Liver (tissue), 2 donors: ENCODE results near the gene MPV17.

Experiments used
- ZBTB33 ChIP-seq: IDR thresholded peaks from 2 replicates; pipeline ENCODE4 v1.6.1; 2016; ENCODE audit warnings: antibody characterized with exemption
- TF ChIP-seq, protein P1 (sequence below): IDR thresholded peaks from 2 replicates; pipeline ENCODE4 v1.6.1; 2016; ENCODE audit warnings: antibody characterized with exemption, mild to moderate bottlenecking
- TF ChIP-seq, protein P2 (sequence below): fragments of 150-350 bp; IDR thresholded peaks from 2 replicates; pipeline ENCODE4 v1.5.1; 2017; ENCODE audit warnings: improper control_type of control experiment, low read depth, low read length; ENCODE audit not compliant: missing input control
- donor health status: healthy.

DNA sequence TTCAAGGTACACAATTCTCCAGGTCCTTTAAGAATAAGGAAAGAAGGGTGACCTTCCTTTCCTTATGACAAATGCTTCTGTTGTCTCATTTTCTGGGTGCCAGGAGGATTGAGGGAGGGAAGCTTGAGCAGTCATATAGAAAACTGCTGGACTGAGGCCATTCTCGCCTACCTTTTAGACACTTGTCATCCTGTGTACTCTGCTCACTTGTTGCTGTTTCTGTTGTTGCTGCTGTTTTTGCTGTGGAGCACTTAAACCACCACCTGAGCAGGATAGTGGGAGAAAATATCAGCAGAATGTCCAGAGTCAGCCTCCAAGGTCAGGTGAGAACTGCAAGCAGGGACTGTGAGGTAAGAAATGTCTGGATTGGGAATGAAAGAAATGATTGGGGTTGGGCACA, 44.9 kb downstream of the MPV17 start:
- TF ChIP-seq ZBTB33, result no peak
- TF ChIP-seq, protein P1, sequence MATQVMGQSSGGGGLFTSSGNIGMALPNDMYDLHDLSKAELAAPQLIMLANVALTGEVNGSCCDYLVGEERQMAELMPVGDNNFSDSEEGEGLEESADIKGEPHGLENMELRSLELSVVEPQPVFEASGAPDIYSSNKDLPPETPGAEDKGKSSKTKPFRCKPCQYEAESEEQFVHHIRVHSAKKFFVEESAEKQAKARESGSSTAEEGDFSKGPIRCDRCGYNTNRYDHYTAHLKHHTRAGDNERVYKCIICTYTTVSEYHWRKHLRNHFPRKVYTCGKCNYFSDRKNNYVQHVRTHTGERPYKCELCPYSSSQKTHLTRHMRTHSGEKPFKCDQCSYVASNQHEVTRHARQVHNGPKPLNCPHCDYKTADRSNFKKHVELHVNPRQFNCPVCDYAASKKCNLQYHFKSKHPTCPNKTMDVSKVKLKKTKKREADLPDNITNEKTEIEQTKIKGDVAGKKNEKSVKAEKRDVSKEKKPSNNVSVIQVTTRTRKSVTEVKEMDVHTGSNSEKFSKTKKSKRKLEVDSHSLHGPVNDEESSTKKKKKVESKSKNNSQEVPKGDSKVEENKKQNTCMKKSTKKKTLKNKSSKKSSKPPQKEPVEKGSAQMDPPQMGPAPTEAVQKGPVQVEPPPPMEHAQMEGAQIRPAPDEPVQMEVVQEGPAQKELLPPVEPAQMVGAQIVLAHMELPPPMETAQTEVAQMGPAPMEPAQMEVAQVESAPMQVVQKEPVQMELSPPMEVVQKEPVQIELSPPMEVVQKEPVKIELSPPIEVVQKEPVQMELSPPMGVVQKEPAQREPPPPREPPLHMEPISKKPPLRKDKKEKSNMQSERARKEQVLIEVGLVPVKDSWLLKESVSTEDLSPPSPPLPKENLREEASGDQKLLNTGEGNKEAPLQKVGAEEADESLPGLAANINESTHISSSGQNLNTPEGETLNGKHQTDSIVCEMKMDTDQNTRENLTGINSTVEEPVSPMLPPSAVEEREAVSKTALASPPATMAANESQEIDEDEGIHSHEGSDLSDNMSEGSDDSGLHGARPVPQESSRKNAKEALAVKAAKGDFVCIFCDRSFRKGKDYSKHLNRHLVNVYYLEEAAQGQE, result no peak
- TF ChIP-seq, protein P2, sequence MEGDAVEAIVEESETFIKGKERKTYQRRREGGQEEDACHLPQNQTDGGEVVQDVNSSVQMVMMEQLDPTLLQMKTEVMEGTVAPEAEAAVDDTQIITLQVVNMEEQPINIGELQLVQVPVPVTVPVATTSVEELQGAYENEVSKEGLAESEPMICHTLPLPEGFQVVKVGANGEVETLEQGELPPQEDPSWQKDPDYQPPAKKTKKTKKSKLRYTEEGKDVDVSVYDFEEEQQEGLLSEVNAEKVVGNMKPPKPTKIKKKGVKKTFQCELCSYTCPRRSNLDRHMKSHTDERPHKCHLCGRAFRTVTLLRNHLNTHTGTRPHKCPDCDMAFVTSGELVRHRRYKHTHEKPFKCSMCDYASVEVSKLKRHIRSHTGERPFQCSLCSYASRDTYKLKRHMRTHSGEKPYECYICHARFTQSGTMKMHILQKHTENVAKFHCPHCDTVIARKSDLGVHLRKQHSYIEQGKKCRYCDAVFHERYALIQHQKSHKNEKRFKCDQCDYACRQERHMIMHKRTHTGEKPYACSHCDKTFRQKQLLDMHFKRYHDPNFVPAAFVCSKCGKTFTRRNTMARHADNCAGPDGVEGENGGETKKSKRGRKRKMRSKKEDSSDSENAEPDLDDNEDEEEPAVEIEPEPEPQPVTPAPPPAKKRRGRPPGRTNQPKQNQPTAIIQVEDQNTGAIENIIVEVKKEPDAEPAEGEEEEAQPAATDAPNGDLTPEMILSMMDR, result no peak
